CD14-positive monocyte (primary cell): ENCODE measurements around the gene RAB11FIP5. TPM values are rescaled to one million over a fixed set of nuclear protein-coding genes. Genes with fewer than 3 reads are reported as not detected.
A peak's percentile ranks its signal among the peaks of the same experiment; 100 is the strongest.

Source experiments
- DNase-seq, 3 donors: peaks; one replicate each; pipeline ENCODE4 v3.0.0-alpha.2; 2011 to 2022
- H2AFZ ChIP-seq: 2 replicates; pipeline ENCODE4 v1.6.0; 2012; ENCODE audit warnings: mild to moderate bottlenecking, low read depth, low read length, inconsistent platforms; ENCODE audit not compliant: insufficient read depth, poor library complexity, severe bottlenecking
- H3K27ac ChIP-seq, 2 donors: 1 replicate in 1 of 2; 2 replicates in 1 of 2; pipeline ENCODE4 v1.5.1; 2012 to 2013; ENCODE audit warnings: low read length in 2 of 2, control low read depth in 1 of 2, inconsistent platforms in 1 of 2, low read depth in 1 of 2, mild to moderate bottlenecking in 1 of 2
- H3K27me3 ChIP-seq, 2 donors: one replicate each; pipeline versions ENCODE4 v1.6.0 to v1.6.1; 2011 to 2013; ENCODE audit warnings: low read length in 2 of 2; ENCODE audit not compliant: control insufficient read depth in 2 of 2, insufficient read depth in 2 of 2
- H3K36me3 ChIP-seq, 2 donors: replicated peaks in 1 of 2; 1 replicate in 1 of 2; 2 replicates in 1 of 2; pipeline versions ENCODE4 v1.5.1 to v1.6.1; 2012 to 2013; ENCODE audit warnings: low read length in 2 of 2, control low read depth in 1 of 2, inconsistent platforms in 1 of 2, mild to moderate bottlenecking in 1 of 2; ENCODE audit not compliant: insufficient read depth in 2 of 2, control insufficient read depth in 1 of 2
- H3K4me1 ChIP-seq, 2 donors: 1 replicate in 1 of 2; 2 replicates in 1 of 2; pipeline versions ENCODE4 v1.5.1 to v1.6.1; 2012 to 2013; ENCODE audit warnings: low read length in 2 of 2, control low read depth in 1 of 2, inconsistent platforms in 1 of 2, mild to moderate bottlenecking in 1 of 2, moderate library complexity in 1 of 2; ENCODE audit not compliant: insufficient read depth in 2 of 2, control insufficient read depth in 1 of 2
- H3K4me2 ChIP-seq: replicated peaks from 2 replicates; pipeline ENCODE3; 2012; ENCODE audit warnings: low read length, moderate library complexity, mild to moderate bottlenecking; ENCODE audit not compliant: poor library complexity, severe bottlenecking; ENCODE audit errors: extremely low read depth
- H3K4me3 ChIP-seq, 3 experiments: fragments of 200-600 bp in 1 of 3; sonication (generic) in 1 of 3; replicated peaks in 1 of 3; 1 replicate in 2 of 3; 2 replicates in 1 of 3; pipeline ENCODE4 v1.5.1; 2011 to 2013; ENCODE audit warnings: low read length in 3 of 3, mild to moderate bottlenecking in 3 of 3, control low read depth in 2 of 3, low read depth in 2 of 3, inconsistent platforms in 1 of 3, moderate library complexity in 1 of 3
- H3K79me2 ChIP-seq: 2 replicates; pipeline ENCODE4 v1.6.0; 2012; ENCODE audit warnings: mild to moderate bottlenecking, control low read depth, inconsistent platforms, low read length, moderate library complexity; ENCODE audit not compliant: insufficient read depth
- H3K9ac ChIP-seq: 2 replicates; pipeline ENCODE4 v1.6.0; 2017; ENCODE audit warnings: low read length, mild to moderate bottlenecking; ENCODE audit not compliant: insufficient read depth, poor library complexity, severe bottlenecking
- H3K9me3 ChIP-seq, 2 donors: replicated peaks in 1 of 2; 1 replicate in 1 of 2; 2 replicates in 1 of 2; pipeline versions ENCODE4 v1.5.1 to v1.6.1; 2012 to 2013; ENCODE audit warnings: low read length in 2 of 2, control low read depth in 1 of 2; ENCODE audit not compliant: control insufficient read depth in 1 of 2, insufficient read depth in 1 of 2
- H4K20me1 ChIP-seq: 2 replicates; pipeline ENCODE4 v1.6.0; 2012; ENCODE audit warnings: mild to moderate bottlenecking, low read length, control low read depth, moderate library complexity; ENCODE audit not compliant: insufficient read depth
- H3K27ac Mint-ChIP-seq, 7 donors: one replicate each; pipeline ENCODE4 v1.8.0; 2020; ENCODE audit warnings: mild to moderate bottlenecking in 7 of 7, mixed read lengths in 7 of 7, moderate library complexity in 6 of 7, inconsistent platforms in 2 of 7
- H3K27me3 Mint-ChIP-seq, 3 donors: one replicate each; pipeline ENCODE4 v1.8.0; 2021 to 2022; ENCODE audit warnings: low read depth in 3 of 3, mild to moderate bottlenecking in 3 of 3, mixed read lengths in 3 of 3, moderate library complexity in 3 of 3, inconsistent platforms in 1 of 3
- H3K36me3 Mint-ChIP-seq, 2 donors: one replicate each; pipeline ENCODE4 v1.8.0; 2020; ENCODE audit warnings: mixed read lengths in 2 of 2, inconsistent platforms in 1 of 2, mild to moderate bottlenecking in 1 of 2
- H3K4me1 Mint-ChIP-seq: one replicate; pipeline ENCODE4 v1.8.0; 2020; ENCODE audit warnings: mild to moderate bottlenecking, mixed read lengths
- H3K4me3 Mint-ChIP-seq, 2 donors: one replicate each; pipeline ENCODE4 v1.8.0; 2020; ENCODE audit warnings: mild to moderate bottlenecking in 2 of 2, mixed read lengths in 2 of 2, moderate library complexity in 1 of 2
- H3K9me3 Mint-ChIP-seq, 7 donors: one replicate each; pipeline ENCODE4 v1.8.0; 2020 to 2022; ENCODE audit warnings: mixed read lengths in 7 of 7, mild to moderate bottlenecking in 6 of 7, moderate library complexity in 6 of 7, inconsistent platforms in 2 of 7
- CTCF ChIP-seq: fragments of 200-600 bp; IDR thresholded peaks from one replicate; pipeline ENCODE4 v1.8.0; 2022; ENCODE audit warnings: antibody characterized with exemption, mild to moderate bottlenecking
- WGBS: methylation state at CpG from one replicate; pipeline ENCODE4 v1.1.5; 2013; ENCODE audit warnings: missing lambda C conversion rate; ENCODE audit not compliant: insufficient coverage; 5-methylcytosine and 5-hydroxymethylcytosine counted together
- intact Hi-C, 2 donors: fragments of 100-400 bp; cut with micrococcal nuclease; formaldehyde crosslinking; loops; one replicate each; pipeline versions ENCODE4 v1.15.0 to v1.15.1; 2023
- polyA plus RNA-seq, 3 donors: library from polyadenylated mRNA; depleted of rRNA in 1 of 3; unstranded in 2 of 3; stranded (reverse) in 1 of 3; fragments of 300-500 nt in 2 of 3; fragments of >200 nt in 1 of 3; fragmentation: Illumina TruSeq in 2 of 3; gene quantifications; 1 replicate in 2 of 3; 2 replicates in 1 of 3; pipeline ENCODE4 v1.2.3, GENCODE V29; 2012 to 2021

Gene RAB11FIP5
- polyA plus RNA-seq, 3 donors, result 0.57 to 0.93 (median 0.61) TPM

GRCh38 chr2:73069041-73069854 lies 43.5 kb downstream of the RAB11FIP5 start:
- no peaks in the 10 kb centered on the region for H3K9me3 ChIP-seq
- peaks cover 19 to 42% of the 10 kb centered on the region in 2 donors for H3K36me3 Mint-ChIP-seq
- H3K27me3 ChIP-seq, result no peaks in the 10 kb centered on the region
- H3K9me3 Mint-ChIP-seq, result peaks cover 0 to 2% (median 0%) of the 10 kb centered on the region in 7 donors
- no peak for TF ChIP-seq CTCF
- H3K27ac Mint-ChIP-seq, result peak overlapping the region; percentile 8 to 95 (median 91)
- H3K79me2 ChIP-seq, result peaks cover 68% of the 10 kb centered on the region
- 34% methylated on average over 2 of the region's 7 CpGs for WGBS
- H3K4me3 ChIP-seq, result peak overlapping the region; percentile 75 to 92 (median 84)
- H3K27ac ChIP-seq, result peak overlapping the region; percentile 63 to 93
- peaks cover 58% of the 10 kb centered on the region for H4K20me1 ChIP-seq
- peaks cover 28 to 39% of the 10 kb centered on the region in 2 donors for H3K4me1 ChIP-seq
- peak overlapping the region; percentile 99 for H2AFZ ChIP-seq
- H3K9ac ChIP-seq, result peak overlapping the region; percentile 98
- peaks cover 0 to 16% of the 10 kb centered on the region in 2 donors for H3K36me3 ChIP-seq
- peaks cover 63% of the 10 kb centered on the region for H3K4me1 Mint-ChIP-seq
- intact Hi-C loops, result loop anchor here in 1 of 2 donors (5.0 kb wide), 1 partner anchor 37 kb away; no protein-coding TSS in a partner anchor
- peak in 2 of 3 donors; percentile 28 for DNase-seq
- H3K27me3 Mint-ChIP-seq, result no peaks in the 10 kb centered on the region
- peak overlapping the region; percentile 100 for H3K4me2 ChIP-seq
- peak overlapping the region; percentile 90 to 99 for H3K4me3 Mint-ChIP-seq

GRCh38 chr2:73068147-73068546 lies 44.6 kb downstream of the RAB11FIP5 start:
- H3K27me3 Mint-ChIP-seq, result no peaks in the 10 kb centered on the region
- intact Hi-C loops, result loop anchor here in 1 of 2 donors (5.0 kb wide), 1 partner anchor 36 kb away; no protein-coding TSS in a partner anchor
- no peak overlapping the region for H3K9ac ChIP-seq
- no peak overlapping the region for H3K4me3 Mint-ChIP-seq
- H3K36me3 ChIP-seq, result peaks cover 0 to 16% of the 10 kb centered on the region in 2 donors
- no peak overlapping the region for H3K27ac Mint-ChIP-seq
- H3K4me1 ChIP-seq, result peaks cover 28 to 44% of the 10 kb centered on the region in 2 donors
- peaks cover 0 to 2% (median 0%) of the 10 kb centered on the region in 7 donors for H3K9me3 Mint-ChIP-seq
- H3K27ac ChIP-seq, result no peak overlapping the region
- no peak overlapping the region for H2AFZ ChIP-seq
- peak overlapping the region; percentile 100 for H3K4me2 ChIP-seq
- H3K4me3 ChIP-seq, result no peak overlapping the region
- no peak for DNase-seq
- peaks cover 25 to 47% of the 10 kb centered on the region in 2 donors for H3K36me3 Mint-ChIP-seq
- H4K20me1 ChIP-seq, result peaks cover 69% of the 10 kb centered on the region
- WGBS, result 100% methylated on average over 1 of the region's 2 CpGs
- peaks cover 79% of the 10 kb centered on the region for H3K79me2 ChIP-seq
- no peaks in the 10 kb centered on the region for H3K27me3 ChIP-seq
- no peaks in the 10 kb centered on the region for H3K9me3 ChIP-seq
- TF ChIP-seq CTCF, result no peak
- peaks cover 71% of the 10 kb centered on the region for H3K4me1 Mint-ChIP-seq
